BJ (cell line): ENCODE measurements around the gene TMEM239. TPM values are rescaled to one million over a fixed set of nuclear protein-coding genes. Genes with fewer than 3 reads are reported as not detected.

Experiments
- CTCF ChIA-PET: fragments of 350-600 bp; formaldehyde crosslinking; extraction: SDS; loops from one replicate; lab custom pipeline; 2021; ENCODE audit warnings: antibody characterized with exemption, inconsistent platforms; lab: Yijun Ruan, JAX
- POLR2A ChIA-PET: fragments of 300-600 bp; sonication (Branson Sonifier 250); formaldehyde crosslinking; extraction: SDS; loops from one replicate; lab custom pipeline; 2021; ENCODE audit warnings: antibody characterized with exemption; lab: Charles Lee
- DNase-seq: peaks from one replicate; pipeline ENCODE4 v3.0.0-alpha.2; 2011; ENCODE audit warnings: low read depth
- H3K27me3 ChIP-seq: 2 replicates; pipeline ENCODE4 v1.6.0; 2011; ENCODE audit warnings: low read length; ENCODE audit not compliant: control insufficient read depth, insufficient read depth
- H3K36me3 ChIP-seq: 2 replicates; pipeline ENCODE4 v1.5.1; 2011; ENCODE audit warnings: low read length; ENCODE audit not compliant: control insufficient read depth, insufficient read depth
- H3K4me3 ChIP-seq: 2 replicates; pipeline ENCODE4 v1.5.1; 2011; ENCODE audit warnings: low read depth, mild to moderate bottlenecking, control low read depth, low read length
- polyA plus RNA-seq: library from polyadenylated mRNA; depleted of rRNA; stranded (reverse); fragments of >200 nt; gene quantifications from 2 replicates; pipeline ENCODE4 v1.2.3, GENCODE V29; 2011
- TF ChIP-seq, protein P1 (sequence below): IDR thresholded peaks from 2 replicates; pipeline ENCODE4 v1.5.1; 2011; ENCODE audit warnings: low read depth, mild to moderate bottlenecking, control low read depth, inconsistent platforms, low read length, moderate library complexity; ENCODE audit not compliant: insufficient read depth

Gene TMEM239
- polyA plus RNA-seq, 1 experiment, result not detected

DNA sequence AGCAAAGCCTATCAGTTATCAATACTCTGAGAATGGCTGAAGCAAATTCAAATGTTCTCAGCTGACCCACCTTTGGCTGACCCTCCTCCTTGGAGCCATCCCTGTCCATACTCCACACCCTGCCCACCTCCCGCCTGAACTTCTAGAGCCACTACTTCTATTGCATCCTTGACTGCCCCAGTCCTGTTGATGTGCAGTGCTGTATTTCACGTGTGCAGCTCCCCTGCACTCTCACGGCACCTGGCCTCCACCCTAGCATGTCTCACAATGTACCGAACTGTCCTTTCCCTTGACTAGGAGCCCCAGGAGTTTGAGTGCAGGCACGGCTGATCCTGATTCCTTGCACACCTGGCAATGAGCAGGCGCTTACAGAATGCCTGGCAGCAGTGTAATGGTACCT, 22.7 kb upstream of the TMEM239 start:
- H3K4me3 ChIP-seq, result no peak overlapping the region
- H3K27me3 ChIP-seq, result peaks cover 6% of the 10 kb centered on the region; the same call in 1 of the 2 replicates
- TF ChIP-seq, protein P1, sequence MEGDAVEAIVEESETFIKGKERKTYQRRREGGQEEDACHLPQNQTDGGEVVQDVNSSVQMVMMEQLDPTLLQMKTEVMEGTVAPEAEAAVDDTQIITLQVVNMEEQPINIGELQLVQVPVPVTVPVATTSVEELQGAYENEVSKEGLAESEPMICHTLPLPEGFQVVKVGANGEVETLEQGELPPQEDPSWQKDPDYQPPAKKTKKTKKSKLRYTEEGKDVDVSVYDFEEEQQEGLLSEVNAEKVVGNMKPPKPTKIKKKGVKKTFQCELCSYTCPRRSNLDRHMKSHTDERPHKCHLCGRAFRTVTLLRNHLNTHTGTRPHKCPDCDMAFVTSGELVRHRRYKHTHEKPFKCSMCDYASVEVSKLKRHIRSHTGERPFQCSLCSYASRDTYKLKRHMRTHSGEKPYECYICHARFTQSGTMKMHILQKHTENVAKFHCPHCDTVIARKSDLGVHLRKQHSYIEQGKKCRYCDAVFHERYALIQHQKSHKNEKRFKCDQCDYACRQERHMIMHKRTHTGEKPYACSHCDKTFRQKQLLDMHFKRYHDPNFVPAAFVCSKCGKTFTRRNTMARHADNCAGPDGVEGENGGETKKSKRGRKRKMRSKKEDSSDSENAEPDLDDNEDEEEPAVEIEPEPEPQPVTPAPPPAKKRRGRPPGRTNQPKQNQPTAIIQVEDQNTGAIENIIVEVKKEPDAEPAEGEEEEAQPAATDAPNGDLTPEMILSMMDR, result no peak
- H3K36me3 ChIP-seq, result no peaks in the 10 kb centered on the region
- CTCF ChIA-PET, result no interaction called here
- DNase-seq, result no peak
- POLR2A ChIA-PET, result no interaction called here

DNA sequence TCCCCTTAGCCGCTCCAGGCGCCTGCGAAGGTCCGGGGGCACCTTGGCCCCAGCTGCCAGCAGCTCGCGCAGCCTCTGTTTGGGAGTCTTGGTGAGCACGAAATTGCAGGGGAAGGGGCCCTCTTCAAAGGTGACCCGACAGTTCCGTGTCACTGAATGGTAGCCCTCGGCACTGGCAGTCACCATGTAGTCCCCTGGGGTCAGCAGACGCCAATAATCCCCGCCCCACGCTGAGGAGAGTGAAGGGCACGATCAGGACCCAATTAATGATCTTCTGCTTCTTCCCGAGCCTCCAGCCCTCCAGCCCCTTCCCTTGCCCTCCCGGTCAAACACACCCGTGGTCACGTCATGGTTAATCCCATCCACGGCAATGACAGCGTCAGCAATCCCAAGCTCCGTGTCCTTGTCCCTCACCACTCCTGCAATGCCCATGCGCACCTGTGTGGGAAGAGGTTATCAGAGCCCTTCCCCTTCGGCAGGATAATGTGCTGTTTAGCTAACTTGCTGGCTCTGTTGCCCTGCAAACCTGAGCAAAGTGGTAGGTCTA, 21.9 kb upstream of the TMEM239 start:
- Histone ChIP-seq H3K4me3 (no peak overlapping the region), H3K36me3 (no peaks in the 10 kb centered on the region), H3K27me3 (peaks cover 10% of the 10 kb centered on the region; the same call in 1 of the 2 replicates)
- POLR2A ChIA-PET, result no interaction called here
- DNase-seq, result no peak
- CTCF ChIA-PET, result interaction anchor here (0.5 to 1.5 kb wide), 2 partner anchors 58 to 120 kb away, joined by 3 to 6 read pairs; no protein-coding TSS in a partner anchor
- TF ChIP-seq, protein P1, result no peak

DNA sequence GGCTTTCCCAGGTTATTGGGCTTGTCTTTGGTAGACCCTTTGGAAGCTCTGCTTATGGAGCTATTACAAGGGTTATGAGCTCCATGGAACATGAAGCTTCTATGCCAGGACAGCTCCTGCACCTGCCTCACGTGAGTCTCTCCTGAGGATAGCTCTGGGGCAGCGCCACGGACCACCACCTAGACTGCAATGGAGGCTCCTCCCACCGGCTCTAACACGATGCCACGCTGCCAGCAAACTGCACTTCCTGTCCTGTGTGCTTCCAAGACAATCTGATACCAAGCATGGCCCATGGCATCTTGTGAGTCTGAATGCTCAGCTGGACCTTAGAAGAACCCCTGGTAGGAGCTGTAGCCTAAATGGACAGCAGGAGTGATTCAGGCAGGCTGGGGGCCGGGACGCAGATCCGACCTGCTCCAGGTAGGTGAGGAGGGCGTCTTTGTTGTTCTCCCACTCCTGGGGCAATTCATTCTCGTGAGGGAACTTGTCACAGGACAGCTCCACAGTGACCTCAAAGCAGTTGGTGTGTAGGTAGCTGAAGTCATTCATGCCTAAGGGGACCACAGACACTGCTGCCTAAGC, 21.2 kb upstream of the TMEM239 start:
- TF ChIP-seq, protein P1, result no peak
- H3K27me3 ChIP-seq, result peaks cover 15% of the 10 kb centered on the region
- DNase-seq, result no peak
- ChIA-PET POLR2A (no interaction called here), CTCF (interaction anchor here (1.5 kb wide), 1 partner anchor 57 kb away, joined by 6 read pairs; no protein-coding TSS in a partner anchor)
- H3K36me3 ChIP-seq, result no peaks in the 10 kb centered on the region
- H3K4me3 ChIP-seq, result no peak overlapping the region

DNA sequence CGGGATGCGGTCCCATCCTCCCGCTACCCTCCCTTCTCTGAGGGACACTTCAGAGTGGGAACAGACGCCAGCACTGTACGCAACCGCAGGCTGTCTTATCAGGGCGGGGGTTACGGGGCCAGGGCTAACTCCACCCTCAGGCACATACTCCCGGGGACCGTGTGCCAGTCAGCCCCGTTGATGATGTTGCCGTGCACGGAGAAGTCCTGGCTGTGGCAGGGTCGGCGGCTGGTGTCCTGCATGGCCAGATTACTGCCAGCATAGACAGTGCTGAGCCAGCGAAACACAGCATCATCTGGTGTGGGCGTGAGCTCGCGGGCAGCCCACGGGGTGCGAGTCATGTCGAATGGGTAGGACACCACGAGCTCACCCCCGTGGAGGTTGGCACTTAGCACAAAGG, 20.7 kb upstream of the TMEM239 start:
- TF ChIP-seq, protein P1, result no peak
- no peak for DNase-seq
- Histone ChIP-seq H3K4me3 (no peak overlapping the region), H3K36me3 (no peaks in the 10 kb centered on the region), H3K27me3 (peaks cover 17% of the 10 kb centered on the region)
- POLR2A ChIA-PET, result no interaction called here
- CTCF ChIA-PET, result interaction anchor here (1.5 kb wide), 1 partner anchor 56 kb away, joined by 6 read pairs; no protein-coding TSS in a partner anchor

DNA sequence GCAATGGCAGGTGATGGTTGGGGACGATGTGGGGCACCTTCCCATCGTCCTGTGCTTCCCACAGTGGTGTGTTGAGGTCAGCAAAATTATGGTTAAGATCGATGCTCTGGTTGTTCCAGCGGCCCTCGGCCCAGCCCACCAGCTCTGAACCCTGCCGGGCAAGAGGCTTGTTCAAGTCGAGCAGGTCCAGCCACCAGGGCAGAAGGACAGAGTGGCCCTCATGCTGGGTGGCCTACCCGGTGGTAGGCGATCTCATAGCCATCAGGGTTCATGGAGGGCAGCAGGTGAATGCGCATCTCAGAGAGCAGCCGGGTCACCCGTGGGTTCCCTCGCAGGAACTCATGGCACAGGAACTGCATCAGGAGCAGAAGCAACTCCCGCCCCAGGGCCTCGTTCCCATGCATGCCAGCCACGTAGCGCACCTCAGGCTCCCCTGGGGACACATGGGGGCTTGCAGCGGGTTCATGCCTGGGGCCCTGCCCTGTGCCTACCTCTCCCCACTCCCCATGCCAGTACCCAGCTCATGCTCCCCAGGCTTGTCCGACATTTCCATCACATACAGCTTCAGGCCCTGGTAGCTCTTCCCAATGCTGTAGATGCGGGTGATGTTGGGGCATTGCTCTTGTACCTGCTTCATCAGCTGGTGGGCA, 20.0 kb upstream of the TMEM239 start:
- TF ChIP-seq, protein P1, result no peak
- ChIA-PET POLR2A (no interaction called here), CTCF (no interaction called here)
- Histone ChIP-seq H3K27me3 (peaks cover 22% of the 10 kb centered on the region), H3K36me3 (no peaks in the 10 kb centered on the region), H3K4me3 (no peak overlapping the region)
- DNase-seq, result no peak
